Anterior cingulate cortex (tissue), 58 donors: ENCODE measurements around the gene SCN8A.
A peak's percentile ranks its signal among the peaks of the same experiment; 100 is the strongest.
"Not testable (repeated sequence)": the region's sequence is repeated elsewhere in the genome, so short reads cannot be mapped to it uniquely, and the experiment has no call there.

Experiments used
- DNase-seq, 58 donors: peaks; one replicate each; lab custom pipeline; 2025; lab: John Stamatoyannopoulos, UW

SCN8A gene

DNA sequence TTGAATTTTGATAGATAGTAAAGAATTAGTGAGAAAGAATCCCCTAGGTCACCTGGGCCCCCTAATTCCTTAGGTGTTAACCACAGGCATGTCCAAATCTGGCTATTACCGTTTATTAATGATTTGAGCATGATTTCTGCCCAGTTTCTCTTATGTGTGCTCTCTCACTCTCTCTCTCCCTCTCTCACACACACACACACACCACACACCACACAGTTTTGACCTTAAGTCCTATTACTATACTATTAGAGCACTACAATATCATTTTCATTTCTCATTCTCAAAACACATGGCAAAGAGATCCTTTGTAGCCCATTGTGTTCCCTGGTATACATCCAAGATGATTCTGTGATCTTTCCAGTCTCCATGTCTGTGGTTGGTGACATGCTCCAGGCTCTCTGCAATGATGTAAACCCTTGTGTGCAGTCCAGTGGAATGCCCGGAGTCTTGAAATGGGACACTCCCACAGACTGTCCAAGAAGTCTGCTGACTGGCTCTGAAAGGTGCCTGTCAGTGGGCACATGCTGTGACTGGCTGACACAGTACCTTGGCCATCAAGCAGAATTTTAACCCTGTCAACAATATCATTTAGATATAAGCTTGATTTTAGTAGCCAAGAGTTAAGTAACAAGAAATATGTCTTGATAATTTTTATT is 161.3 kb downstream of the SCN8A start:
- DNase-seq, result peak in 56 of 58 donors; percentile 4 to 93 (median 70)

GRCh38 chr12:51753980-51754675 is 163.1 kb downstream of the SCN8A start:
- DNase-seq, result no peak

- no peak for DNase-seq
Observed at GRCh38 chr12:51755251-51755650, 164.2 kb downstream of the SCN8A start.

GRCh38 chr12:51759175-51759574 is 168.1 kb downstream of the SCN8A start:
- no peak for DNase-seq

GRCh38 chr12:51759695-51760094 is 168.7 kb downstream of the SCN8A start:
- DNase-seq, result no peak

GRCh38 chr12:51760231-51760630 is 169.2 kb downstream of the SCN8A start:
- no peak for DNase-seq

DNA sequence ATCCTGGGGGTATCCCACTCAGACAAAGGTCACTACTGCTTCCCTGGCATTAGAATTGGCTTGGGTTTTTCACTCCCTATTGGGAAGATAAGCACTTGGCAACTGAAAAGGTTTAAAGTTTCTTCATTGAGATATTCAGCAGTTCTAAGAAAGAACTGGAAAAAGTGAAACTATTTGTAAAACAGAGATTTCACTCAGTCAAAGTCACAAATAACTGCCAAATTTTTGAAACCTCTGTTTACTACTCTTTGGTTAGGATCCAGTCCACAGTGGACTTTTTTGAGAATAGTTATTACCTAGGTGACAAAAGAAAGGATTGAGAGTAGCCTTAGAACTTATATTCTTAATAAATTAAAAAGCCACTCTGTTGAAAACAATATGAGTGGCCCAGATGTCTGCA is 172.7 kb downstream of the SCN8A start:
- DNase-seq, result no peak

DNA sequence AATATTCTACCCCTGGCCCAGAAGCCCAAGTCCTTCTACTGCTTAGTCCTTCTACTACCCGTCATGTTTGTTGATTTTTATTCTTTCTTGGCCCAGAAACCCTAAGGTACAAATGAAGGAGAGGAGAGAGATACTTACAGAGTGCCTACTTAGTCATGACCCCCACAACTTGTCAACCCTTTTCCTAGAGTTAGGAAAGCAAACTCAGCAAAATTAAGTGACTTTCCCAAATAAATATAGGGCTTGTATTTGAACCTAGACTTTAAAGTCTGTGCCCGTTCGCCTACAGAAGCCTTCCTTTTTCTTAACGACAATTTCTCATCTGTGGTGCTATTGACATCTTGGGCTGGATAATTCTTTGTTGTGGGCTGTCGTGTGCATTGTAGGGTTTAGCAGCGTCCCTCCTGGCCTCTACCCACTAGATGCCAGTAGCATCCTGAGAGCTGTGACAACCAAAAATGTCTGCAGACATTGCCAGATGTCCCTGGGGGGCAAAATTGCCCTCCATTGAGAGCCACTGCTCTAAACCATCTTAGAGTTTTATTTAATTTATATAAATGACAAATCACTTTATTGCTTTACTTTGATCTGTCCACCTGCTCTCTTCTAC is 175.1 kb downstream of the SCN8A start:
- DNase-seq, result no peak

- DNase-seq, result no peak
Observed at GRCh38 chr12:51771008-51771407, 180.0 kb downstream of the SCN8A start.

DNA sequence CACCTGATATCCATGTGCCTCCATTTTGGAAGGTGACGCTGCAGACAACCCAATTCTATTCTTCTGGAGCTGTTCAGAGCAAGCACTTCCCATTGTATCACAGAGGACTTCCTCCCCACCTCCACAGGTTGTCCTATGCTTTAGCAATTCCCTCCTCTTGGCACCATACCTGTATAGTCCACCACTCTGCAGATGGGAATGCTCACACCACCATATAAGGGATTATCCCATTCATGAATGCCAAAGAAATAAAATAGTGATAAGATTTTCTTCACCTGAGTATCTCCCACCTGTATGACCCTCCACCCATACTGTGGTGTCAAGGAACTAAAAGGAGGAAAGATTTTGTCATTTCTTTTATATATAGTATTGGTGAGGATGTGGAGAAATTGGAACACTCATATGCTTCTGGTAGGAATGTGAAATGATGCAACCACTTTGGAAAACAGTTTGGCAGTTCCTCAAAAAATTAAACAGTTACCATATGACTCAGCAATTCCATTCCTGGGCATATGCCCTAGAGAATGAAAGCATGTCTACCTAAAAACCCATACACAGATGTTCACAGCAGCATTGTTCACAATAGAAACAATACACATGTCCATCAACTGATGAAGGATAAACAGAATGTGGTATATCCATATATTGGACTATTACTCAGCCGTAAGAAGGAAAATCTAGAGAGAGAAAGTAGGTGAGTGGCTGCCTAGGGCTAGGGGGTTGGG is 182.3 kb downstream of the SCN8A start:
- no peak for DNase-seq

GRCh38 chr12:51774933-51775332 is 183.9 kb downstream of the SCN8A start:
- DNase-seq, result no peak

GRCh38 chr12:51777457-51777856 is 186.4 kb downstream of the SCN8A start:
- no peak for DNase-seq

GRCh38 chr12:51777973-51778372 is 186.9 kb downstream of the SCN8A start:
- no peak for DNase-seq

GRCh38 chr12:51779876-51780275 is 188.8 kb downstream of the SCN8A start:
- DNase-seq, result peak in 1 of 58 donors; percentile 38

GRCh38 chr12:51784688-51785087 is 193.7 kb downstream of the SCN8A start:
- DNase-seq, result no peak

DNA sequence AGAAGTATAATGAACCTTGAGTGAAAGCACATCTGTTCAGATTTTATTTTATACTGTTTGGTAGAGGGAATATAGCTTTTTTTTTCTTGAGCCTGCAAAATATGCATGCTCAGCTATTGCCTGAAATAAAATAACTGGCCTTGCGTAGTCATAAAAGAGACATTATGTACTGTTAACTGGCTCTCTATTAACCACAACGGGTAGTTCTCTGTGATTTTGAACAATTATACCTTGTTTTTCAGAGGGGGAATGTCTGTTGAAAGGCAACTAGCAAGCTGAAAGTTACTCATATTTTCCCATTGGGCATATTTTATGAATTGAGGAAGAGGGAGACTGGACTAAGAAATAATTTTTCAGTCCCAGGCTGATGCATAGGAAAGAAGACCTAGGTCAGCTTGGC is 194.9 kb downstream of the SCN8A start:
- DNase-seq, result no peak

- DNase-seq, result no peak
Observed at GRCh38 chr12:51788876-51789275, 197.8 kb downstream of the SCN8A start.

DNA sequence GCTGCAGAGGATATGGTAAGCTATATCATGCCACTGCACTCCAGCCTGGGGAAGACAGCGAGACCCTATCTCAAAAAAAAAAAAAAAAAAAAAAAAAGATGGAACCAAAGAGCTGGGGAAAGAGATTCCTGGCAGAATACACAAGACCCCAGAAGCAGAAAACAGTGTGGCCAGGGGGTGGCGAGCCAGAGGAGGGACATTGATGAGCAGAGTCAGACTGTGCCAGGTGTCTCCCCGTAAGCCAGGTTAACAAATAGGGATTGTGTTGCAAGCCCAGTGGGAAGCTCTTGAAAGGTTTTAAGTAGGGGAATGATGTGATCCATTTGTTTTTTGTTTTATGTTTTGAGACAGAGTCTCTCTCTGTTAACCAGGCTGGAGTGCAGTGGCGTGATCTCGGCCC is 201.4 kb downstream of the SCN8A start:
- no peak for DNase-seq

- DNase-seq, result no peak
Observed at GRCh38 chr12:51793201-51793600, 202.2 kb downstream of the SCN8A start.

GRCh38 chr12:51797301-51797700 is 206.3 kb downstream of the SCN8A start:
- no peak for DNase-seq

- DNase-seq, result not testable (repeated sequence)
Observed at GRCh38 chr12:51798051-51798450, 207.0 kb downstream of the SCN8A start.
